OCI-LY1 (cell line): Measurements from ENCODE around the gene POLDIP2.

ENCODE experiments used
- H2AFZ ChIP-seq: fragments of 200-600 bp; sonication (generic), shearing (Covaris generic); 2 replicates; pipeline ENCODE4 v1.6.0; 2014; ENCODE audit warnings: antibody characterized with exemption, mild to moderate bottlenecking, low read length
- H3F3A ChIP-seq: fragments of 200-600 bp; sonication (generic), shearing (Covaris generic); 2 replicates; pipeline ENCODE4 v1.6.0; 2014; ENCODE audit warnings: mild to moderate bottlenecking, antibody characterized with exemption, low read length, moderate library complexity; ENCODE audit not compliant: insufficient read depth
- H3K27ac ChIP-seq: fragments of 200-600 bp; sonication (generic); 2 replicates; pipeline ENCODE4 v1.5.1; 2014; ENCODE audit warnings: low read length, mixed run types, mild to moderate bottlenecking, low read depth; ENCODE audit not compliant: poor library complexity, severe bottlenecking
- H3K27me3 ChIP-seq: fragments of 200-600 bp; sonication (generic); 2 replicates; pipeline ENCODE4 v1.6.0; 2014; ENCODE audit warnings: antibody characterized with exemption, mild to moderate bottlenecking, low read length, moderate library complexity; ENCODE audit not compliant: insufficient read depth
- H3K36me3 ChIP-seq: fragments of 200-600 bp; sonication (generic); 2 replicates; pipeline ENCODE4 v1.6.1; 2014; ENCODE audit warnings: mild to moderate bottlenecking, antibody characterized with exemption, low read length, moderate library complexity, mixed read lengths; ENCODE audit not compliant: insufficient read depth
- H3K4me1 ChIP-seq: fragments of 200-600 bp; sonication (generic); 2 replicates; pipeline ENCODE4 v1.5.1; 2014; ENCODE audit warnings: mild to moderate bottlenecking, low read length, moderate library complexity; ENCODE audit not compliant: insufficient read depth, severe bottlenecking
- H3K4me2 ChIP-seq: fragments of 200-600 bp; sonication (generic), shearing (Covaris generic); 2 replicates; pipeline ENCODE4 v1.6.1; 2014; ENCODE audit warnings: low read length
- H3K4me3 ChIP-seq: fragments of 200-600 bp; sonication (generic); 2 replicates; pipeline ENCODE4 v1.5.1; 2014; ENCODE audit warnings: low read length, low read depth, mild to moderate bottlenecking, mixed read lengths; ENCODE audit not compliant: poor library complexity, severe bottlenecking
- H3K79me2 ChIP-seq: fragments of 200-600 bp; shearing (Covaris generic); 2 replicates; pipeline ENCODE4 v1.6.1; 2016; ENCODE audit warnings: mixed run types, low read length, mixed read lengths; ENCODE audit not compliant: insufficient read depth
- H3K9ac ChIP-seq: fragments of 200-600 bp; sonication (generic), shearing (Covaris generic); 2 replicates; pipeline ENCODE4 v1.6.1; 2014; ENCODE audit warnings: mild to moderate bottlenecking, low read length, mixed read lengths
- H3K9me2 ChIP-seq: fragments of 200-600 bp; sonication (generic), shearing (Covaris generic); 2 replicates; pipeline ENCODE4 v1.6.1; 2014; ENCODE audit warnings: low read depth, mild to moderate bottlenecking, low read length, mixed read lengths
- H3K9me3 ChIP-seq: fragments of 200-600 bp; shearing (Covaris generic); 2 replicates; pipeline ENCODE4 v1.6.1; 2014; ENCODE audit warnings: low read length, mixed read lengths
- H4K20me1 ChIP-seq: fragments of 200-600 bp; sonication (generic), shearing (Covaris generic); 2 replicates; pipeline ENCODE4 v1.6.0; 2016; ENCODE audit warnings: mild to moderate bottlenecking, low read length; ENCODE audit not compliant: insufficient read depth
- EZH2 ChIP-seq: fragments of 200-600 bp; sonication (generic), shearing (Covaris generic); IDR thresholded peaks from 2 replicates; pipeline ENCODE4 v1.8.0; 2017; ENCODE audit warnings: borderline replicate concordance, mixed run types, mild to moderate bottlenecking, antibody characterized with exemption, low read length, moderate library complexity, mixed read lengths
- TF ChIP-seq, protein P1 (sequence below): fragments of 200-600 bp; sonication (generic), shearing (Covaris generic); IDR thresholded peaks from 2 replicates; pipeline ENCODE4 v1.5.1; 2017; ENCODE audit warnings: mild to moderate bottlenecking, antibody characterized with exemption, low read length, moderate library complexity, mixed read lengths

Gene POLDIP2

DNA sequence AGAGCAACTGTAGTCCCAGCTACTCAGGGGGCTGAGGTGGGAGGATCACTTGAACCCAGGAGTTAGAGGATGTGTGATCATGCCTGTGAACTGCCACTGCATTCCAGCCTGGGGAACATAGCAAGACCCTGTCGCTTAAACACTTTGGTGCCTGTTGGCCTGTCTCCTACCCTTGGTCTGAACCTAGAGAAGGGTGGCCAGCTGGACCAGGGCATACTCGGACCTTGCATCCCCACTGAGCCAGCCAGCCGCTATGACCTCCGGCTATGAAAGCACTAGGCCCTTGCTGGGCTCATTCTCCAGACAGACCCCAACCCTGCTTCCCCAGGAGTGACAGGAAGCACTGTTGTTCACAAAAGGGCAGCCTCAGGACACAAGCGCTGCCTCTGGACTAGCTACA lies 26.7 kb downstream of the POLDIP2 start:
- H3K9me3 ChIP-seq: no peaks in the 10 kb centered on the region
- H3K36me3 ChIP-seq: peaks cover 51% of the 10 kb centered on the region
- H4K20me1 ChIP-seq: no peaks in the 10 kb centered on the region

DNA sequence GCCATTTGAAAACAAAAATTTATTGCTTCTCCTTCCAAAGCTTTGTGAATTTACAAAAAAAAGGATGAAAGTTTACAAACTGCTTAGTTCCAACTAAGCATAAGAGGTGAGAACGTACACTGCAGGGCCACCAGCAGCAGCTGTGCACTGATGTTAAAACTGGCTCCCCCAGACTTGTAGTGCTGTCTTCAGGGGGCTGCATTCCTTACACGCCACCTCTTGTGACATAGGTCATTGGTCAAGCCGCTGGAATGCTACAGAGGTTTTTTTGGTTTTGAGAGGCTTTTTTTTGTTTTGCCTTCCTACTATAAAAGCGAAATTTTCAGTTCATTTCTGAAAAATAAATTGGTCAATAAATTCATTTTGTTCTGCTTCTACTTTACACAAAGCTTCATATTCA lies 29.0 kb downstream of the POLDIP2 start:
- H4K20me1 ChIP-seq: no peaks in the 10 kb centered on the region
- no peaks in the 10 kb centered on the region for H3K9me2 ChIP-seq
- peaks cover 58% of the 10 kb centered on the region for H3K36me3 ChIP-seq
- H3K79me2 ChIP-seq: peaks cover 12% of the 10 kb centered on the region
- no peak overlapping the region for H3K4me3 ChIP-seq
- no peaks in the 10 kb centered on the region for H3K9me3 ChIP-seq
- no peaks in the 10 kb centered on the region for H3F3A ChIP-seq
- H2AFZ ChIP-seq: no peak overlapping the region
- no peaks in the 10 kb centered on the region for H3K27me3 ChIP-seq
- H3K27ac ChIP-seq: no peak overlapping the region
- H3K9ac ChIP-seq: no peak overlapping the region
- no peak for TF ChIP-seq EZH2
- TF ChIP-seq, protein P1, sequence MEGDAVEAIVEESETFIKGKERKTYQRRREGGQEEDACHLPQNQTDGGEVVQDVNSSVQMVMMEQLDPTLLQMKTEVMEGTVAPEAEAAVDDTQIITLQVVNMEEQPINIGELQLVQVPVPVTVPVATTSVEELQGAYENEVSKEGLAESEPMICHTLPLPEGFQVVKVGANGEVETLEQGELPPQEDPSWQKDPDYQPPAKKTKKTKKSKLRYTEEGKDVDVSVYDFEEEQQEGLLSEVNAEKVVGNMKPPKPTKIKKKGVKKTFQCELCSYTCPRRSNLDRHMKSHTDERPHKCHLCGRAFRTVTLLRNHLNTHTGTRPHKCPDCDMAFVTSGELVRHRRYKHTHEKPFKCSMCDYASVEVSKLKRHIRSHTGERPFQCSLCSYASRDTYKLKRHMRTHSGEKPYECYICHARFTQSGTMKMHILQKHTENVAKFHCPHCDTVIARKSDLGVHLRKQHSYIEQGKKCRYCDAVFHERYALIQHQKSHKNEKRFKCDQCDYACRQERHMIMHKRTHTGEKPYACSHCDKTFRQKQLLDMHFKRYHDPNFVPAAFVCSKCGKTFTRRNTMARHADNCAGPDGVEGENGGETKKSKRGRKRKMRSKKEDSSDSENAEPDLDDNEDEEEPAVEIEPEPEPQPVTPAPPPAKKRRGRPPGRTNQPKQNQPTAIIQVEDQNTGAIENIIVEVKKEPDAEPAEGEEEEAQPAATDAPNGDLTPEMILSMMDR: no peak
- H3K4me1 ChIP-seq: peaks cover 4% of the 10 kb centered on the region
- H3K4me2 ChIP-seq: no peak overlapping the region

More for the DNA sequence above, 26.7 kb downstream of the POLDIP2 start:
- Histone ChIP-seq H3K4me3 (no peak overlapping the region), H3K9ac (no peak overlapping the region), H3K4me1 (peaks cover 15% of the 10 kb centered on the region), H2AFZ (no peak overlapping the region), H3K9me2 (no peaks in the 10 kb centered on the region), H3K27ac (no peak overlapping the region), H3F3A (no peaks in the 10 kb centered on the region), H3K79me2 (no peaks in the 10 kb centered on the region), H3K27me3 (no peaks in the 10 kb centered on the region), H3K4me2 (no peak overlapping the region)
- TF ChIP-seq, protein P1: no peak
- no peak for TF ChIP-seq EZH2

DNA sequence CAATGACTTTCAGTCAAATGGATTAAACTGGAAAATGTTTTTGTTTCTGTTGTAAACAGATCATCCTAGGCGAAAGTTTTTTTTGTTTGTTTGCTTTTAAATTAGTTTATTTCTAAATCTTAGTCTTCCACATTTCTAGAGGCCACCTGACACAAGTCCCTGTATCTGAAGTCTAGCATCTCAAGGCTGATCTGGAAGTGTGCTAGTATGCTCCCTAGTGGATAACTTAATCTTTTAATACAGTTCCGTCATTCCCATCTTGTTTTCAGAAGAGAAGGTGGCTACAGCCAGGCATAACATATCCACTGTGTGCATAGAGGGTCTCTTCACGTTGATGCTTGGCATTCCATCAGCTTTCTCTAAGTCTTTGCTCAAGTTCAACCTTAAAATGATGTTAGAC lies 29.6 kb downstream of the POLDIP2 start:
- H3F3A ChIP-seq: no peaks in the 10 kb centered on the region
- H3K4me1 ChIP-seq: peaks cover 4% of the 10 kb centered on the region
- no peaks in the 10 kb centered on the region for H4K20me1 ChIP-seq
- no peak overlapping the region for H3K27ac ChIP-seq
- no peaks in the 10 kb centered on the region for H3K9me3 ChIP-seq
- no peak overlapping the region for H3K4me2 ChIP-seq
- H3K36me3 ChIP-seq: peaks cover 58% of the 10 kb centered on the region
- H3K9me2 ChIP-seq: no peaks in the 10 kb centered on the region
- H3K9ac ChIP-seq: no peak overlapping the region
- H3K27me3 ChIP-seq: no peaks in the 10 kb centered on the region
- no peak overlapping the region for H3K4me3 ChIP-seq
- no peak overlapping the region for H2AFZ ChIP-seq
- no peak for TF ChIP-seq EZH2
- TF ChIP-seq, protein P1: no peak
- peaks cover 19% of the 10 kb centered on the region for H3K79me2 ChIP-seq
